Measurements from ENCODE around the gene PPM1E. TPM values are rescaled to one million over a fixed set of nuclear protein-coding genes. Genes with fewer than 3 reads are reported as not detected.

The PPM1E gene
- polyA plus RNA-seq, 1 donor from 2014 or later, result 39.5 TPM

- peaks cover 11% of the 10 kb centered on the region for H3K36me3 ChIP-seq (ENCODE audit: insufficient read depth, low read length)
- no peak overlapping the region for H3K4me3 ChIP-seq (ENCODE audit: low read length)
- no peaks in the 10 kb centered on the region for H3F3A ChIP-seq (ENCODE audit: insufficient read depth, low read length, poor library complexity, severe bottlenecking)
- H3K27ac ChIP-seq (ENCODE audit: low read length), result no peak overlapping the region
- no peaks in the 10 kb centered on the region for H4K20me1 ChIP-seq (ENCODE audit: insufficient read depth)
- no peaks in the 10 kb centered on the region for H3K9me3 ChIP-seq (ENCODE audit: low read length)
- no peaks in the 10 kb centered on the region for H3K9me2 ChIP-seq (ENCODE audit: insufficient read depth, low read length)
- TF ChIP-seq EZH2 (IDR thresholded peaks at IDR 0.05; ENCODE audit: borderline replicate concordance, insufficient read depth, low read length, poor library complexity, severe bottlenecking) (no peak), RAD21 (conservative IDR thresholded peaks at IDR 0.05) (no peak)
- H3K9ac ChIP-seq (ENCODE audit: low read length), result no peak overlapping the region
- no peaks in the 10 kb centered on the region for H3K79me2 ChIP-seq (replicated peaks; ENCODE audit: insufficient read depth, low read length)
- no peak overlapping the region for H3K4me2 ChIP-seq (ENCODE audit: low read length)
- H3K27me3 ChIP-seq (ENCODE audit: insufficient read depth, low read depth, low read length), result no peaks in the 10 kb centered on the region
- no peak overlapping the region for H2AFZ ChIP-seq (ENCODE audit: low read depth, low read length)
Measured at GRCh38 chr17:58997756-58998553, 242.3 kb downstream of the PPM1E start.

- Histone ChIP-seq H3K36me3 (ENCODE audit: insufficient read depth, low read length) (peaks cover 11% of the 10 kb centered on the region), H3K4me2 (ENCODE audit: low read length) (no peak overlapping the region), H3K9me2 (ENCODE audit: insufficient read depth, low read length) (no peaks in the 10 kb centered on the region), H3K9me3 (ENCODE audit: low read length) (no peaks in the 10 kb centered on the region), H4K20me1 (ENCODE audit: insufficient read depth) (no peaks in the 10 kb centered on the region), H3F3A (ENCODE audit: insufficient read depth, low read length, poor library complexity, severe bottlenecking) (no peaks in the 10 kb centered on the region), H3K27me3 (ENCODE audit: insufficient read depth, low read depth, low read length) (no peaks in the 10 kb centered on the region), H3K79me2 (replicated peaks; ENCODE audit: insufficient read depth, low read length) (no peaks in the 10 kb centered on the region), H2AFZ (ENCODE audit: low read depth, low read length) (no peak overlapping the region), H3K4me3 (ENCODE audit: low read length) (no peak overlapping the region), H3K9ac (ENCODE audit: low read length) (no peak overlapping the region), H3K27ac (ENCODE audit: low read length) (no peak overlapping the region)
- TF ChIP-seq CTCF (IDR thresholded peaks at IDR 0.05; ENCODE audit: poor library complexity, severe bottlenecking) (no peak), SMC3 (conservative IDR thresholded peaks at IDR 0.05; ENCODE audit: poor library complexity) (no peak), EZH2 (IDR thresholded peaks at IDR 0.05; ENCODE audit: borderline replicate concordance, insufficient read depth, low read length, poor library complexity, severe bottlenecking) (no peak), RAD21 (conservative IDR thresholded peaks at IDR 0.05) (no peak), MXI1 (conservative IDR thresholded peaks at IDR 0.05; ENCODE audit: poor library complexity, severe bottlenecking) (no peak), TAF1 (IDR thresholded peaks at IDR 0.05; ENCODE audit: low read depth) (no peak), EP300 (conservative IDR thresholded peaks at IDR 0.05; ENCODE audit: poor library complexity, severe bottlenecking) (no peak), REST (IDR thresholded peaks at IDR 0.05; ENCODE audit: borderline replicate concordance) (no peak), POLR2AphosphoS5 (IDR thresholded peaks at IDR 0.05) (no peak)
Measured at GRCh38 chr17:58998871-58999270, 243.2 kb downstream of the PPM1E start.
